ENCODE data around the gene ZBTB14.

ZBTB14 gene

DNA sequence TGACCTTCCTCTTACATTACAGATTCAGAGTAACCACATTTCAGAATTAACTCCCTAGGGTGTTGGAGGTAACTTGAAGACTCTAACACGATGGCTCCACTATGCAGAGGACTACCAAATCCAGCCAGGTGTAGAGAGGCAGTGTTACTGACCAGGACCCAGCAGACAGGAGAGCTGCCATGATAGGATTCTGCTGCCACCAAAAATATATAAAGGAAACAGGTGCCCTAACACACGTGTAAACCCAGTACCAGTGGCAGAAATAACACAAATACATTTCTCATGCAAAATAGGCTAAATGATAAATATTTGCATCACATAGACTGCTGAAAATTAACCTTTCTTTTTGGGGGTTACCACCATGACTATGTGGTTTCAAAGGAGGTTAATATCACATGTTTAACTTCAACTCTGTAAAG lies 7.0 kb downstream of the ZBTB14 start:
- no peak for DNase-seq (ENCODE audit: low read depth)

DNA sequence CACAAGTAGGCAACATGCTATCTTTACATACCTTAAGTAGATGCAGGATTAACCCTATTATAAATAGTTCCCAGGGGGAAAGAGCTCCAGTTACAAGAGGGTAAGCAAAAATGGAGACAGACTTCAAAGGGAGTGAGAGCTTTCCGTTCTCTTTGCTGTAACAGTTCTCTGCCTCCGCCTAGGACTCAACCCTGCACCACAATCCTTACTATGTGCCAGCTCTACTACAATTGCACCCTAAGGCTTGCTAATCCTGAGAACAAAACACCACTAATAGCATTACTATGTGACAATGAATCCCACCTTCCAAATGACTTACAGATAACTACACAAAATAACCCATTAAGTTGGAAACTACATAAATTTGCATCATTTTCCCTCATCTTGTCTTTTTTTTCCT lies 7.7 kb downstream of the ZBTB14 start:
- DNase-seq (ENCODE audit: low read depth) = no peak

DNA sequence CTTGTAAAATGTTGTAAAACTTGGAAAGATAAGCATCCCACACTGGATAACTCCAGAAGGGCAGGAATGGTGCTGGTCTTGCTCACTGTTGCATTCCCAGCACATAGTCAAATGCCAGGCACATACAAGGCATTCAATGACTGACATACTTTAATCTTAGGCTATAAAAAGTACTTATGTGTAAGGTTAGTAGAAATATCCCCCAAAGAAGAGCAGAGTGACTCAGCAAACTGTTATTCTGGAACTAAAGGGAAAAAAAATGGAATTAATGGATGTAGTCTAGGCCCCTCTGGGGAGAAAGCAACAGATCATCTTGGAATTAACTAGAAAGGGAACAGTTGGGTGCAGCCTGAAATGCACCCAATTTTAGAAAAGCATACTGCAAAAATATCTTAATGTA lies 9.0 kb downstream of the ZBTB14 start:
- no peak for DNase-seq (ENCODE audit: low read depth)

DNA sequence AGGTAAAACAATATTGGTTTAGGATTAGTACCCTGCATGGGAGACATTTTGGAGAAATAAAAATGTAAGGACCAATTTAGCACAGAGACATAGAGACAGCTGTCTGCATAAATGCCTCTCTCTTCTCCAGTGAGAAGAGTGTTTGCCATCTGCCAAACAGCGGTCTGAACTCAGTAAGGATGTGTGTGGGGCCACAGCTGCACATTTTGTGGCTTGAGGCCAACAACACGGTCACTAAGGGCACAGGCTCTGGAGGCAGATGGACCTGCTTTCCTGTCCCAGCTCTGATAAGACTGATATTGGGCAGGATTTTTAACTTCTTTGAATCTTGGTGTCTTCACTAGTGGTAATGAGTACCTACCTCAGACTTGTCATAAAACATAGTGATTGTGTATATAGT lies 10.2 kb downstream of the ZBTB14 start:
- DNase-seq (ENCODE audit: low read depth) = no peak

- DNase-seq (ENCODE audit: low read depth) = no peak
Measured at GRCh38 chr18:5284808-5285207, 10.7 kb downstream of the ZBTB14 start.

- no peak for DNase-seq (ENCODE audit: low read depth)
Measured at GRCh38 chr18:5282770-5283169, 12.8 kb downstream of the ZBTB14 start.

GRCh38 chr18:5276947-5277346 lies 18.6 kb downstream of the ZBTB14 start:
- no peak for DNase-seq (ENCODE audit: low read depth)

- no peak for DNase-seq (ENCODE audit: low read depth)
Measured at GRCh38 chr18:5275872-5276271, 19.7 kb downstream of the ZBTB14 start.

- no peak for DNase-seq (ENCODE audit: low read depth)
Measured at GRCh38 chr18:5268874-5269273, 26.7 kb downstream of the ZBTB14 start.

GRCh38 chr18:5266721-5267120 lies 28.8 kb downstream of the ZBTB14 start:
- no peak for DNase-seq (ENCODE audit: low read depth)

DNA sequence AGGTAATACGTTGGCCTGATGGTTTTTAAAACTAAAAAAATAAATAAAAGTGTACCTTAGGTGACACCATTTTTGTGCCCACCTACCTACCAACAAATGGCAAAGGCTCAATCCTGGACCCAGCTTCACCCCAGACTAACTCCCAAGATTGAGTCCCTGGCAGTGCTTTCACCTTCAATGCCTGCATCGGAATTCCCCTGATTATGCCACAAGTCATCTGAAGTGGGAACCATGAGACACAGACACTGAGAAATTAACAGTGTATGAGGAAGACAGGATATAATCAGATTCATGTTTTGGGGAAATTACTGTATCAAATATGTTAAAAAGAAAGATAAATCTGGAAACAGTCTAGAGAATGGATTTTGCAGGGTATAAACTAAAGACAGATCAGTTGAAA lies 41.6 kb downstream of the ZBTB14 start:
- no peak for DNase-seq (ENCODE audit: low read depth)

DNA sequence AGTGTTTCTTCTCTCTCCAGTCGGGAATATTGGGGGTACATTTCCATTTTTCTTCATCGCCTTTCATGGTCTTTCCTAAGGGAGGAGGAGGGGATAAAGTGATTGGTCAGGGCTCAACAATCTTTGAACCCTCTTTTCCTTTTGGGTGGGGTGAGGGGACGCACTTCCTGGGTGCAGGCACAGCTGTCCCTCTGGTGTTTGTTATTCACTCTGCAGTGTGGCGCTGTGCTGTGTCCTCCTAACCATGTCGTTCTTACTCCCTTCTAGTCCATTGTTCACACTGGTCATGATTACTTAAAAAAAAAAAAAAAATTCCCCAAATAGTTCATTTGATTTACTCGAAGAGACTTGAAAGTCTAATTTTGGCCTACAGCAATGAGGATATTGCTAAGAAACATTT lies 44.4 kb downstream of the ZBTB14 start:
- DNase-seq (ENCODE audit: low read depth) = no peak

- DNase-seq (ENCODE audit: low read depth) = no peak
Measured at GRCh38 chr18:5250603-5251002, 44.9 kb downstream of the ZBTB14 start.

DNA sequence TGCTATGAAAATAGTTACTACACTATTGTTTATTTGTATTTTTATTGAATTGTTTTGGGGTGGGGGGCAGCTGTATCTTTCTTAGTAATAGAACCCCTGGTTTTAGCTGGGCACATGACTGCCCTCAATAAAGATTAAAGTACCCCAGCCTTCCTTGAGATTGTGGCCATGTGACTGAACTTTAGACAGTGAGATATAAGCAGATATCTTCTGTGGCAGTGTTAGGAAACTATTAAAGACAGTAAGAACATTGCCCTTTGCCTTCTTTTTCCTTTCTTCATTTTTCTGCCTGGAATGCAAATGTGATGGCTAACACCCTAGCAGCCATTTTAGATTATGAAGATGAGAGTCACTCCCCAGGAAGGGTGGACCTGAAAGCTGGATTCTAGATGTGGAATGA lies 50.6 kb downstream of the ZBTB14 start:
- no peak for DNase-seq (ENCODE audit: low read depth)

DNA sequence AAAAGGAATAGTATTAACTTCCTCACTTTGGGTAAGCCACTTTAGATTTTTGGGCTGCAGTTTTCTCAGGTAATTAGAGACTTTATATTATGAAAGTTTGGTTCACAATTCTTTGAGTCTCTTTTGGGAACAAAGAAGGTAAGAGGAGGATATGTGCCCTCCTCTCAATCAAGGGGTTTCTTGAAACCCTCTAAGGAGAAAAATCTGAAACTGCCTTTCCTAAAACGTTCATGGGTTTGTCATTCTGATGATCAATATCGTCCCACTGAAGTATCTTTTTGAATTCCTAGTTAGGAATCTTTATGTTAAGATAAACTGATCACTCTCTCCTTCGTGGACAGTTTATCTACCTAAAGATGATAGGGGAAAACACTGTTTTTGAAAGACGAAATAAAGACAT lies 56.1 kb downstream of the ZBTB14 start:
- DNase-seq (ENCODE audit: low read depth) = no peak

All from HS-27A (cell line).